RKO (cell line): Measurements from ENCODE around the gene RGS17.
"Not testable (repeated sequence)": the region's sequence is repeated elsewhere in the genome, so short reads cannot be mapped to it uniquely, and the experiment has no call there.

Experiments
- DNase-seq: peaks from one replicate; pipeline ENCODE4 v3.0.0-alpha.2; 2016; ENCODE audit warnings: low spot score

RGS17 gene

DNA sequence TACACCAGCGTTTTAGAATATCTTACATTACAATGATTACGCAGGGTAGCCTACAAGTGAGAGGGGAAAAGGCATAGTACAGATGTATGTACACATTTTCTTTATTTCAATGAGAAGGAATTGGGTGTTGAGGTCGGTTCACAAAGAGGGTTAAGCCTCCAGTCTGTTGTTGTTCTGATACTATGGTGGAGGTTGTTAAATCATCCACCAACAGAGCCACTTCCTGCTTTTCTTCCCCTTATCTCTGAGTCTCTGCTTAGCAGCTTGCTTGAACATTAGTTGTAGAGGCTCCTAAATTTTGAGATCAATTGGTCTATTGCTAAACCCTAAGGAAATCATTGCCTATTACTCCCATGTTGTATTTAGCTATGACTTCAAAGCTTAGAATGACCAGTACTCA, 7.3 kb downstream of the RGS17 start:
- DNase-seq: no peak

DNA sequence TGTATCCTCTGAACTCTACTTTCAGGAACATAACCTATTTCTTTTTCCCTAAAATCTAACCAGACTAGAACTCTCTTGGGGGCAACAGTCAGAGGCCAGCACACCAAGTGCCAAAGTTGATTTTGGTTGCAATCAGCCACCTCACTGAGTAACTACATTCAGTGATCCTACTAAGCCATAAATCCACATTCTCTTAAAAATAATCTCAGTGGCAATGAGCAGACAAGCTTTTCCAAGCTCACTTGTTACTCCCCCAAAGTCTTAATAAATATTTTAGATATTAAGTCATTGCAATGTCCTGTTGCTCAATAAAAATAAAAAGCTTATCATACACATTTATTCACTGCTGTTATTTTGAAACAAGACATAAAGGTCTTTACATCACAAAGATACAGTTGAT, 9.8 kb downstream of the RGS17 start:
- no peak for DNase-seq

DNA sequence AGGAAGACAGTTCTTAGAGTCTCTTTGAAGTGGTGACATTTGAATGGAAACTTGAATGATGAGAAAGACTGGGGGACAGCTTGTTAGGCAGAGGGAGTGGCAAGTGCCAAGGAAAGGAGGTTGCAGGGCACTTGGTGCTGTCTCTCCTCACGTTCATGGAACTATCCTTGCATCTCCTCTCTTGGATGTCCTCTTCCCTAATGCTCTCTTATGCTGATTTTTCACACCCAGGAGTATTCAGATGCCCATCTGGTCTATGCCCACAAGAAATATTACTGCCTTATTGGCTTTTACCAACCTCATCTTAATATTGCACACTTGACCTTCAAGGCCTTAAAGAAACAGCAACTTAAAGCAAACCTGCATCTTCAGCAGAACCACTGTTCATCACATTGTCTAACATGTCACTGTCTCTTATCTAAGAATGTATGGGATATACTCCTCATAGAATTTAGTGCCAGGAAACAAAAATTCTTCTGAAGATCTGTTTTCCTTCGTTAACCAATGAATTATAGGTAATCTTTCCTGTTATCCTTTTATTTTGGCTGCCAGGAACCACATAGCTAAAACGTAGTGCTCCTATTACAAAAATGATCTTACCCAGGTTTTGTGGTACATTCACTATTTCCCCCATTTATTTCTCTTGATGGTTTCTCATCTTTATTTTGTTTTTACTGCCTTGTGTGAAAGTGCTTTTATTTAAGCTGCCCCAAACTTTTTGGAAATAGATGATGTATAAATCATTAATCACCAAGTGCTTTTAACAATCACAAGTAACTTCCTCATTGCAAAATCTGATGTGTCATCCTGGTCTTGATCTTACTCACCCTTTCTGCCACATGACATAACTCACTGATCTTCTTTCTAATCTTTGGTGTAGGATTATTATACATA, 12.8 kb downstream of the RGS17 start:
- peak; percentile 86 for DNase-seq

DNA sequence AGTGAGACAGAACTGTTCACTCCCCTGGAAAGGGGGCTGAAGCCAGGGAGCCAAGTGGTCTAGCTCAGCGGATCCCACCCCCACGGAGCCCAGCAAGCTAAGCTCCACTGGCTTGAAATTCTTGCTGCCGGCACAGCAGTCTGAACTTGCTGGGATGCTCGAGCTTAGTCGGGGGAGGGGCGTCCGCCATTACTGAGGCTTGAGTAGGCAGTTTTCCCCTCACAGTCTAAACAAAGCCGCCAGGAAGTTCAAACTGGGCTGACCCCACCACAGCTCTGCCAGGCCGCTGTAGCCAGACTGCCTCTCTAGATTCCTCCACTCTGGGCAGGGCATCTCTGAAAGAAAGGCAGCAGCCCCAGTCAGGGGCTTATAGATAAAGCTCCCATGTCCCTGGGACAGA, 20.0 kb downstream of the RGS17 start:
- not testable (repeated sequence) for DNase-seq

DNA sequence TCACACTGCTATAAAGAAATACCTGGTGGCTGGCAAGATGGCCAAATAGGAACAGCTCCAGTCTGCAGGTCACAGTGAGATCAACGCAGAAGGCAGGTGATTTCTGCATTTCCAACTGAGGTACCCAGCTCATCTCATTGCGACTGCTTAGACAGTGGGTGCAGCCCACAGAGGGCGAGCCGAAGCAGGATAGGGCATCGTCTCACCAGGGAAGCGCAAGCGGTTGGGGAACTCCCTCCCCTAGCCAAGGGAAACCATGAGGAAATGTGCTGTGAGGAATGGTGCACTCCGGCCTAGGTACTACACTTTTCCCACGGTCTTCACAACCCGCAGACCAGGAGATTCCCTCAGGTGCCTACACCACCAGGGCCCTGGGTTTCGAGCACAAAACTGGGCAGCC, 20.5 kb downstream of the RGS17 start:
- DNase-seq: not testable (repeated sequence)

DNA sequence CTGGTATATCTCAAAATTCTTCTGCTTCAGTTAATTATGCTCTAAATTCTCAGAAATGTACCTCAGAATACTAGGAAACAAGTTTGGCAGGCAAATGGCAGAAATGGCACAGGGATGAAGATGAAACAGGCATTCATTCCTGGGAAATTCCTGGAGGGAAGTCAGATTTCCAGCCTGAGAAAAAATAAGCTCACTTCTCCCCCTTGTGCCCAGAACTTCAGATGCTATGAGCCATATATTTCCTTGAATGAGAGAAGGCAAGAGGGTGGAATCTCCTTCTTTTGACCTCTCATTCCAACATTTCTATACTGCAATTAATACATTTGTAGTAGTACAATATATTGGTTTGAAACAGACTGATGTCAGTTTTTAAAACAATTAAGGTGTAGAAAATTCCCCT, 22.8 kb downstream of the RGS17 start:
- peak; percentile 40 for DNase-seq

DNA sequence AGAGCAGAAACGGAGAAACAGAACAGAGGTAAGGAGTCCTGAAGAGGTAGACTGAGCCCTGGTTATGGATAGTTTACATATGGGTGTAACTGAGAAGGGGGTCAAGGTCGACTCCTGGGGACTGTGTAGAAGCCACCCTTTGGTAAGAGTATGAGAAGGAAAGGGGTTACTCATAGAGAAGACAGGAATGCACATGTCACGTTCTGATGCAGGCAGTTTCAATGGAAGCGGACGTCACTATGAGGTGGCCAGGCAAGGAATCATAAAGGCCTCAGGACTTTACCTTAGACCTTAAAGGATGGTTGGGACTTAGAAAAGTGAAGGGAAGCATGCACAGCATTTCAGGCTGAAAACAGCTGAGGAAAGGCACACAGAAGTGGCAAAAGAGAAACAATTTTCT, 25.1 kb downstream of the RGS17 start:
- DNase-seq: no peak

DNA sequence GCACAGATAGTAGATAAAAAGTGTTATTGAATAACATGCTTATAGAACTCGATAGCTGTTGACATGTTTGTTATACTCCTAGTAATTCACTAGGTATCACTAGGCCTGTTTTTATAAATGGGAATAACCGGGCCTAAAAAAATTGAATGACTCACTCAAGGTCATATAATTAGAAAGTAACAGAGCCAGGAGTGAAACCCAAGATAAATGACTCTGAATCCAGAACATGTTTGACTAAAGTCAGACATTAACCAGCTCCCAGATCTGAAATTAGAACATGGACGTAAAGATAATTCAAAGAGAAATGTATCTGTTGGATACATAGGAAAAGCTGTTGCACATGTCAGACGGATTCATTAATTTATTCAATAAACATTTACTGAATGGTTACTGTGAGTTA, 26.9 kb downstream of the RGS17 start:
- DNase-seq: no peak

DNA sequence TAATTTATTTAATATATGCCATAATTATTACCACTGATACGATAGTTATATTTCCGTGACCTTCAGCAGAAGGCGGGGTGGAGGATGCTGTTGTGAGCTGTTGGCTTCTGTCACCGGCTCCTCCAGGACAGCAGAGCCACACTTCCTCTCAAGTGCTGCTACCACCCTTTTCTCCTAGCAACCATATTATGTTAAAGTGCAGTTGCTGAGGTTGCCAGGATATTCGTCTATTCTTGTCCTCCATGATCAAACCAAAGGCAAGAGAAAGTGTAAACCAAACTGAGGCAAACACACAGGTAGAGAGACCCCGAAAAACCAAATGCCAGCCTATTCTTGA, 27.8 kb downstream of the RGS17 start:
- DNase-seq: no peak

DNA sequence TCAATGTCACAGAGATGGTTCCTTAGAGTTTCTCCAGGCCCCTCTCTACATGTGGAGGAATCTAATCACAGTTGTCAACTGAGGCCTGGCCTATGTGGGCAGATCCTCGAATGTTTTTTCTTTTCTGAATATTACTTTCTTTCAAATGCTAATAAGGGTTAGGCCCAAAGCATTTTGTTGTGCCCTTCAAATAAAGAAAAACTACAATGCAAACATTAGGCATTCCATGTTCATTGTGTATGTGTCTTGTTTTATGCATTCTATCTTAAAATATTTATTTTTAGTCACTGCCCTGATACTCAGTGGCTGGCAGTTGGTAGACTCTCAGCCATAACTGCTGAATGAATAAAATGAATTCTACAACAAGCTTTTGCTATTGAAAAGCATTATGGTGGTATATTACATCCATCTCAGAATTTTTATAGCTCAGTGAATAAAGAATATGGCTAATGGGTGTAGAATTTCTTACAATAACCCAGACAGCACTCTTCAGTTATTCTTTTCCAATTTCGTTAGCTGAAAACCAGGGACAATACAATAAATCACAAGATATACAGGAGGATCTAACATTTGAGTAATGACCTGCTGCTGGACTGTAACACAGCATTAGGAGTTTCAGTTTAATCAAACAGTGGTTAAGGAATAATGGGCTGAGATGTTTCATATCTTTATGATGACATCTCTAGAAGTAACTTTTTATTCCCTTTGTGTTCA, 28.3 kb downstream of the RGS17 start:
- DNase-seq: no peak

DNA sequence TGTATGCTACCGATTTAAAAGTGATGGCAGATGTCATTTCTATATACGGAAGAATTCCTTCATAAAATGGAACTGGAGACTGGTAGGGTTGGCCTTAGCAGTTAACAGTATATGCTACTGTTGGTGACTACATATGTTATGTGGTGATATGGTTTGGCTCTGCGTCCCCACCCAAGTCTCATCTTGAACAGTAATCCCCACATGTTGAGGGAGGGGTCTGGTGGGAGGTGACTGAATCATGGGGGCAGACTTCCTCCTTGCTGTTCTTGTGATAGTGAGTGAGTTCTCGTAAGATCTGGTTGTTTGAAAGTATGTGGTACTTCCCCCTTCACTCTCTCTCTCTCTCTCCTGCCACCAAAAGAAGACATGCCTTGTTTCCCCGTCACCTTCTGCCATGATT, 29.6 kb downstream of the RGS17 start:
- no peak for DNase-seq

DNA sequence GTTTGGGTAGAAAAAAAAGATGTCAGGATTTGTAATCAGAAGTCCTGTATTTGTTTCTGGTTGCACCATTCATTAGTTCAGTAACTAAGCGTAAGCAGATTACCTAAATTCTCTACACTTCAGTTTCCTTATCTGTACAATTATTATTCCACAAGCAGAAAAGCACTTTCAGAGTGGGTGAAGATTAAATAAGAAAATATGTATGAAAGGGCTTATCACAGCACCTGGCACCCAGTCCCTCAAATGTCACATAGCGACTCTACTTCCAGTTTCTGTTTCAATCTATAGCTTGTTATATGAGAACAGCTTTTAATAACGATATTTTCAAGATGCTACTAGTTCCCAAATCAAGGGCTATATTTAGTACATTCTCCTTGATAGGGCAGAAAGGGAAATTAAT, 31.4 kb downstream of the RGS17 start:
- no peak for DNase-seq

DNA sequence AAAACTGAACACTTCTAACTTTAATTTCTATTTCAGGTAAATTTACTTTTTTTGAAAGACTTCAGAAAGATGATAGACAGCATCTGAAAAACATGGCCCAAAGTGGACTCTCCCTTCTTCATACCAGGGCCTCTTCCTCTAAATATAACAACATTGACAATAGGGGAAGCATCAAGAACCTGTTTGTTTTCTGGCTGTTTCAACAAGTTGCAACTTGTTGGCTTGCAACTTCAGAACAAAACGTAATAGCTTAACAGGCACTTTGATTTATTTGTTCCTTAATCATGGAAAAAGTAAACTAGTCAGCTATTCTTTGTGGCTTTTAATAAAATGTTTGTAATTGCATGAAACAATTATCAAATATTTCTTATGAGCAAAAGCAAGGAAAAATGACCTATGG, 34.3 kb downstream of the RGS17 start:
- no peak for DNase-seq

DNA sequence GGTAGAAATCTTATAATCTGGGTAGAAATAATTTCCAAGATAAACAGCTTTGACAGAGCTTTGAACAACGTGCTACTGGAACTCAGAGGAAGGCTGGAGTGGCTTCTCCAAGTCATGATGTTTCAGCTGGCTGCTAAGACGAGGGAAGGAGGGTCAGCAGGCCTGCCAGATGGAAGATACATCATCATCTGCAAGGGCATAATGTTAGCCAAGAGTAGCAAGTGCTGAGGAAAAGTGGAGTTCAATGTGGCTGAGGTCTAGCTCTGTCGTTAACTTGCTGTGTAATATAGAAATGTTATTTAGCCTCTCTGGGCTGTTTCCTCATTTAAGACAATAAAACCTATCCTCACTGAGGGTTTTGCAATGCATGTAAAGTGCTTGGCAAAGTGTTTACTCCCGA, 35.1 kb downstream of the RGS17 start:
- DNase-seq: no peak

DNA sequence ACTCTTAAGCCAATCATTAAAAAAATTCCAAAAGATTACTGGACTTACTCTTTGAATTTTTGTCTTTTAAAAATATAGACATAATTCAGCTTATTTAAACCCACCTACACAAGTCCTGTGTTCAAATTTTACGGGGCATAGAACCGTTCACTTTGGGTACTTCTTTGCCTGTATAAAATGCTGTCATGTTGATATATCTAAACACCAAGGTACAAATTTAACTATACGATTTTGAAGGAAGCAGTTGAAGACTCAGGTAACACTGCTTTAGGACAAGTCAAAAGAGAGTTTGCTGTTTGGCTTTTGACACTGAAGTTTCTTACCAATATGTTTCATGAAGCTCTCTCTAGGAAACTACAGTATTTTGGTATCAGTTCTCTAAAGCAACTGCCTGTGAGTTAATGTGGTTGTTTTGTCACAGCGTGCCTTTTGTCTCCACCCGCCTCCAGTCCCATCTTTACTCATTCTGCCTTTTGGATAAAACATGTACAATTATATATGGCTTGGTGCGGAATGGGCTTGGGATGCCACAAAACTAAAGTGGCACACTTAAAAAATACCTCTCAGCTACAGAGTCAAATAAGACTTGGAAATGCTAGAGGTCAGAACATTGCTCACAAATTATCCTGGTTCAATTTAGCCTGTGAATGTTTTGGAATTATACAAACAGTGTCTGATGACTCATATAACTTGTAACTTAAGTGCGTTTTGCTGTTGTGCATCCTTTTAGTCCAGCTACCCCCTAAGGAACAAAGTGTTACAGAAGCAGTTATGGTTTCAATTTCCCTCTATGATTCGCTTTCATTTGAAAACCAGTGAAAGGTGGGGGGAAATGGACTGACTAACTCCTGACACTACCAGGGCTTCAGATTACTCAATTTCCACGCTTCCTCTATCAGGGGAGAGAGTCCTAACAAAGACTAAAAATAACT, 38.7 kb downstream of the RGS17 start:
- peak; percentile 68 for DNase-seq

DNA sequence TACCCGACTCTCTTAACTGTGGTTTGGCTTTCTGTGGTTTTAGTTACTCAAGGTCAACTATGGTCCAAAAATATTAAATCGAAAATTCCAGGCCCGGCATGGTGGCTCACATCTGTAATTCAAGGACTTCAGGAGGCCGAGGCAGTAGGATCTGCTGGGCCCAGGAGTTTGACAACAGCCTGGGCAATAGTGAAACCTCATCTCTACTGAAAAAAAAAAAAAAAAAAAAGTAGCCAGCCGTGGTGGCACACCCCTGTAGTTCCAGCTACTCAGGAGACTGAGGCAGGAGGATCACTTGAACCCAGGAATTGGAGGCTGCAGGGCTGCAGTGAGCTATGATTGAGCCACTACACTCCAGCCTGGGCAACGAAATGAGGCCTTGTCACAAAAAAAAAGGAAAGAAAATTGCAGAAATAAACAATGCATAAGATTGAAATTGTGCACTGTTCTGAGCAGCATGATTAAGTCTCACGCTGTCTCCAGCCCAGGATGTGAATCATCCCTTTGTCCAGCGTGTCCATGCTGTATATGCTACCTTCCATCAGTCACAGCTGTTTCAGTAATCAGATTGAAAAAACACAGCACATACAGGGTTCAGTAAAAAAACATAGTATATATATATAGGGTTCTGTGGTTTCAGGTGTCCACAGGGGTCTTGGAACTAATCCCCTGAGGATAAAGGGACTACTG, 40.7 kb downstream of the RGS17 start:
- DNase-seq: peak; percentile 91

DNA sequence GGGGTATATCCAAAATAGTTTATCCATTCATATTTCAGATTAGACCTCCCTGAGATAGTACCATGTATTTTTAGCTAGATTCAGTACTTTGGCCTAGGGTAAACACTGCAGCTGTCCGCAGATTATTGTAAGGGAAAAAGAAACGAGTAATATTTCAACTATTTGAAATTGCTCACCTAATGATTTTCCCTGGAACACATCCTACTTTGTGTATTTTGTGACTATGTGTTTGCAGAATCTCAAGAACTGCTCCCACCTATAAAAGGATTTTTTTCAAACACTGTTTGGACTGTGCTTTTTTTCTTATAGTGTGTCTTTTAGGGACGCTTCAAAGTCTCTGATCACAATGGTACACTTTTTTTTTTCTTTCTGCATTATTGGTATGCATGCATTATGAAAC, 42.3 kb downstream of the RGS17 start:
- DNase-seq: no peak

DNA sequence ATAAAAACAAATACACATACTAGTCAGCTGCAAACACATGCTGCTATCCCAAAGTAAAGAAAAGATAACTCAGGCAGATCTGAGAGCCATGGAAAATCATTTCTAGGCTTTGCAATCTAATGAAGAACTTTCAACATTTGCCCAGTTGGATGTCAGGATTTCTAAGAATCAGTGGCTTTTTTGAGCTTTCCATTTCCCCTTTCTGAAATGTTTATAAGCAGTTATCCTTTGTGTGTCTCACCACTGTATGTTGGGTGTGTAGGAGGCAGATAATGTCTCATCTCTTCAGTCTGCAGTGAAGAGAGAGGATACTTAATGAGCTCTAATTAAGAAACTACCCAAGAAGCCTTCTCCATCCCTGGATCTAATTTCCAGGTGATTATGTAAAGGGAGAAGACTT, 43.6 kb downstream of the RGS17 start:
- no peak for DNase-seq

DNA sequence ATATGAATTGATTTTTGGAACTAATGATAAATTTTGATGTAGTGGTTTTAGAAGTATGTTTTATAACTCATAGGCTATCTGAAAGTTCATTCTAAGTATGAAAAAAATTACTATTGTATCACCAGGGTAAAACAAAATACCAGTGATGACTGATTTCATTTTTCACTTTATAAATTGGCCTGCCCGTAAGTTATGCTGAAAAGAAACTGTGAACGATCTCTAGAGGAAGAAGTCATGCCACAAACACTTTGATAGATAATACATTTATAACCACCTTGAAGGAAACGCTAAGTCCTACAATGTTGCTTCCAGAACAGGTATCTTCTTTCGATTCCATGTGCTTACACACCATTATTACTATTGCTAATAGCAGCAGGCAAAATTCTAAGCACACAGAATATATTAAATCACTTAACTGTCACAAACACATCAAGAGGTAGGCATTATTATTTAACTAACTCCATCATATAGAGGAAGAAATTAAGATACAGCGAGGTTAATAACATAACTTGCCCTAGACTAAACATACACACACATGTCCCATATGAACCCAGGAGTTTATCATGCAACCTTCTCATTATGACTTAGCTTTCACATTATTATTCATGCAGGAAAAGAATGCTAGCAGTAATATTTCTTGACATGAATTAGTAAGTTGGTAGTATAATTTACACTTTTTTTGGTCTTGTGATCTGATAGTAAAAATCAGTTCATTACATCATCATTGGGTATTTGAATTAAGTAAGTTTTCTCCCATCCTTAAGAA, 44.7 kb downstream of the RGS17 start:
- no peak for DNase-seq

DNA sequence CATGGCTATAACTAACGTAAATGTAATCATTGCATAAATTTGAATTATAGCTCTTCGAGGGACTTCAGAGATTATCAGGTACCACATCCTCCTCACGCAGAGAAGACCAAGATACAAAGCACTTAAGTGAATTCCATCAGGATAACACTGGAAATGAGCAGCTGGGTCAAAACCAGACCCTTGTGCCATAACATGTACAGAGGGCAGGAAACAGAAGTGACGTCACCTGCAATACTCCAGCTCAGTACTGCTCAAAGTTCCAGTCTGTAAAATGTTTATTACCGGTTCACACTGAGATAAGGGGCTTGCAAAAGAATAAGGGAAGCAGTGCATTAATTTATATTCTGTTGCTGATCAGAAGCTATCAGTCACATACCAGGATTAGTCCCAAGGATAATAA, 45.8 kb downstream of the RGS17 start:
- no peak for DNase-seq

DNA sequence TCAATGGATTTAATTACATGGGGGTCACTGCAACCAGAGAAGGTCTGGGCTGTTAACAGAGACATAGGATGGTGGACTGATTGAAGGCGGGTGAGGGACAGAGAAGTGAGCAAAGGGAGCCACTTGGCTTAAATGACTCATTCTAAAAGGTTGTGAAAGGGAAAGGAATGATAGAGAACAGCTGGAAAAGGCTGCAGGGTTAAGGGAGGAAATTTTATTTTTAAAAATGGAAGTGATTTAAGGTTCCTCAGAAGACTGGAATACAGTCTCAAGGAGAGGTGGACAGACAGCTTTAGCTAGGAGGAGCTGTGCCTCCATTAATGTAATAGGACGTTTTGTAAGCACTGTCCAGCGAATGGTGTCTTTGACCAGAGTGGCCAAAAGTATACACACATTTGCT, 46.7 kb downstream of the RGS17 start:
- no peak for DNase-seq
